Iris pigment epithelial cell (primary cell): ENCODE results near the gene NACC2.
"Not testable (repeated sequence)": the region's sequence is repeated elsewhere in the genome, so short reads cannot be mapped to it uniquely, and the experiment has no call there.

Source experiments
- DNase-seq: peaks from one replicate; pipeline ENCODE4 v3.0.0-alpha.2; 2011; ENCODE audit warnings: low read depth

The NACC2 gene

GRCh38 chr9:135975834-135976233 is 119.3 kb downstream of the NACC2 start:
- DNase-seq, result no peak

- no peak for DNase-seq
Observed at GRCh38 chr9:135974220-135974573, 120.9 kb downstream of the NACC2 start.

- DNase-seq, result no peak
Observed at GRCh38 chr9:135973277-135974219, 121.5 kb downstream of the NACC2 start.

- DNase-seq, result no peak
Observed at GRCh38 chr9:135971892-135972291, 123.2 kb downstream of the NACC2 start.

GRCh38 chr9:135971111-135971766 is 123.8 kb downstream of the NACC2 start:
- no peak for DNase-seq

- DNase-seq, result no peak
Observed at GRCh38 chr9:135970128-135970815, 124.8 kb downstream of the NACC2 start.

GRCh38 chr9:135969064-135969683 is 125.9 kb downstream of the NACC2 start:
- DNase-seq, result peak; percentile 15

GRCh38 chr9:135968601-135969000 is 126.5 kb downstream of the NACC2 start:
- no peak for DNase-seq

- no peak for DNase-seq
Observed at GRCh38 chr9:135968083-135968476, 127.0 kb downstream of the NACC2 start.

- DNase-seq, result not testable (repeated sequence)
Observed at GRCh38 chr9:135966916-135967260, 128.2 kb downstream of the NACC2 start.

- no peak for DNase-seq
Observed at GRCh38 chr9:135965124-135965756, 129.8 kb downstream of the NACC2 start.

GRCh38 chr9:135963938-135964337 is 131.2 kb downstream of the NACC2 start:
- DNase-seq, result no peak

GRCh38 chr9:135963338-135963737 is 131.8 kb downstream of the NACC2 start:
- no peak for DNase-seq

GRCh38 chr9:135962696-135963307 is 132.3 kb downstream of the NACC2 start:
- no peak for DNase-seq

- DNase-seq, result no peak
Observed at GRCh38 chr9:135961811-135962695, 133.0 kb downstream of the NACC2 start.

GRCh38 chr9:135961277-135961715 is 133.8 kb downstream of the NACC2 start, which contains the start of gene UBAC1:
UBAC1 (minus strand) TSS chr9:135961373; CDS start chr9:135961162, 211 bp downstream.
- peak; percentile 96 for DNase-seq

- peak; percentile 16 for DNase-seq
Observed at GRCh38 chr9:135960411-135961276, 134.4 kb downstream of the NACC2 start.

GRCh38 chr9:135959814-135960213 is 135.3 kb downstream of the NACC2 start:
- DNase-seq, result no peak

- DNase-seq, result no peak
Observed at GRCh38 chr9:135958485-135958884, 136.6 kb downstream of the NACC2 start.
